ENCODE data around the gene CAMK2B. TPM values are rescaled to one million over a fixed set of nuclear protein-coding genes. Genes with fewer than 3 reads are reported as not detected.

Gene CAMK2B
- total RNA-seq, 1 donor from 2014 or later, result 0.30 TPM

- no peak overlapping the region for H3K27ac ChIP-seq
- no peak for DNase-seq
- H3K4me1 ChIP-seq, result no peaks in the 10 kb centered on the region
- peaks cover under 1% of the 10 kb centered on the region for H3K9me3 ChIP-seq
- intact Hi-C loops (cut with DNase I), result no loop called here
- no peak overlapping the region for H3K4me3 ChIP-seq
- ATAC-seq, result no peak
- no peaks in the 10 kb centered on the region for H3K36me3 ChIP-seq
- H3K27me3 ChIP-seq (ENCODE audit: low read depth), result no peaks in the 10 kb centered on the region
- no peak for TF ChIP-seq CTCF (IDR thresholded peaks at IDR 0.05)
Measured at GRCh38 chr7:44187636-44188416, 137.6 kb downstream of the CAMK2B start.

- H3K27ac ChIP-seq, result no peak overlapping the region
- H3K4me1 ChIP-seq, result no peaks in the 10 kb centered on the region
- no peak overlapping the region for H3K4me3 ChIP-seq
- no peak for DNase-seq
- no peak for ATAC-seq
- intact Hi-C loops (cut with DNase I), result no loop called here
- no peaks in the 10 kb centered on the region for H3K36me3 ChIP-seq
- no peaks in the 10 kb centered on the region for H3K27me3 ChIP-seq (ENCODE audit: low read depth)
- H3K9me3 ChIP-seq, result peaks cover 5% of the 10 kb centered on the region
- TF ChIP-seq CTCF (IDR thresholded peaks at IDR 0.05), result no peak
Measured at GRCh38 chr7:44186736-44187135, 138.7 kb downstream of the CAMK2B start.

GRCh38 chr7:44185729-44186128 lies 139.7 kb downstream of the CAMK2B start:
- TF ChIP-seq CTCF (IDR thresholded peaks at IDR 0.05), result no peak
- H3K4me3 ChIP-seq, result no peak overlapping the region
- H3K36me3 ChIP-seq, result no peaks in the 10 kb centered on the region
- no peaks in the 10 kb centered on the region for H3K27me3 ChIP-seq (ENCODE audit: low read depth)
- H3K9me3 ChIP-seq, result peaks cover 5% of the 10 kb centered on the region
- H3K27ac ChIP-seq, result no peak overlapping the region
- DNase-seq, result no peak
- ATAC-seq, result no peak
- H3K4me1 ChIP-seq, result no peaks in the 10 kb centered on the region
- intact Hi-C loops (cut with DNase I), result no loop called here

- ATAC-seq (no peak), DNase-seq (no peak)
- intact Hi-C loops (cut with DNase I), result no loop called here
- TF ChIP-seq CTCF (IDR thresholded peaks at IDR 0.05), result no peak
- Histone ChIP-seq H3K36me3 (no peaks in the 10 kb centered on the region), H3K4me1 (no peaks in the 10 kb centered on the region), H3K9me3 (peaks cover 5% of the 10 kb centered on the region), H3K27ac (no peak overlapping the region), H3K27me3 (ENCODE audit: low read depth) (no peaks in the 10 kb centered on the region), H3K4me3 (no peak overlapping the region)
Measured at GRCh38 chr7:44184873-44185446, 140.4 kb downstream of the CAMK2B start.

GRCh38 chr7:44184206-44184872 lies 141.1 kb downstream of the CAMK2B start:
- peaks cover 5% of the 10 kb centered on the region for H3K9me3 ChIP-seq
- H3K27me3 ChIP-seq (ENCODE audit: low read depth), result no peaks in the 10 kb centered on the region
- intact Hi-C loops (cut with DNase I), result no loop called here
- DNase-seq (no peak), ATAC-seq (no peak)
- no peaks in the 10 kb centered on the region for H3K36me3 ChIP-seq
- no peak overlapping the region for H3K4me3 ChIP-seq
- no peaks in the 10 kb centered on the region for H3K4me1 ChIP-seq
- no peak for TF ChIP-seq CTCF (IDR thresholded peaks at IDR 0.05)
- no peak overlapping the region for H3K27ac ChIP-seq
